ENCODE data around the gene ADAMTSL1. TPM values are rescaled to one million over a fixed set of nuclear protein-coding genes. Genes with fewer than 3 reads are reported as not detected.

The ADAMTSL1 gene
- total and polyA plus RNA-seq, 2 of the 8 experiments (the other 6 are each of a cell fraction or from before 2014, with no cell fraction given), result 0.84 to 1.1 TPM

DNA sequence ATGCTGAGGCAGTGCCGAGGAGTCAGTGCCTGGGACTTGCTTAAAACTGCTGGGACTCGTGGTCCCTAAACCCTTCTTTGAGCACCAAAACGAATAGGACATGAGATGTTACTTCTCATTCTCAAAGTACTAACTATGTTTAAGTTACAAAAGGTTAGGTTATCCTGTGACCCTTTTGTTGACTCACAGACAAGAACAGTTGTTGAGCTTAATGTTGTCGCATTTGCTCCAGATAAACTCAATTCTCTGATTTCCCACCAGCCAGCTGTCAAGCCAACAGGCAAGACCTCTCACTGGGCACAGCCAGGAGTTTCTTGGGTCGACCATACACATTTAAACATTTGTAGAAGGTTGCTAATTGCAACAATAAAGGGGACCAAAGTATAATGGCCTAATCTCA lies 249.4 kb downstream of the ADAMTSL1 start:
- no peak for TF ChIP-seq ASH2L (IDR thresholded peaks at IDR 0.05; ENCODE audit: low read length)
- no peak overlapping the region for H3K14ac ChIP-seq (ENCODE audit: insufficient read length)
- H2BK15ac ChIP-seq (ENCODE audit: low read length), result no peak overlapping the region
- H3K27ac ChIP-seq (ENCODE audit: low read depth, low read length), result no peak overlapping the region
- H4K20me1 ChIP-seq (replicated peaks in 1 of 2; ENCODE audit: control insufficient read depth in 1 of 2, insufficient read depth in 2 of 2, low read length in 2 of 2), result peaks cover 0 to 1% of the 10 kb centered on the region in 2 experiments
- ChIA-PET POLR2A (ENCODE audit: partially characterized antibody) (no interaction called here), CTCF (ENCODE audit: partially characterized antibody) (no interaction called here)
- H3K4me1 ChIP-seq (replicated peaks in 1 of 4; ENCODE audit: control insufficient read depth in 3 of 4, insufficient read depth in 4 of 4, low read length in 3 of 4), result no peaks in the 10 kb centered on the region
- no peak overlapping the region for H2AK5ac ChIP-seq (ENCODE audit: low read depth, low read length)
- no peak overlapping the region for H3K9ac ChIP-seq (replicated peaks in 1 of 4; ENCODE audit: extremely low read depth in 1 of 4, low read depth in 3 of 4, low read length in 3 of 4)
- H4K5ac ChIP-seq (ENCODE audit: insufficient read length, low read depth, low read length), result no peak overlapping the region
- no peak overlapping the region for H3K18ac ChIP-seq (ENCODE audit: extremely low read depth, low read length)
- no peak overlapping the region for H2BK20ac ChIP-seq (ENCODE audit: low read length)
- no peak overlapping the region for H3K4me2 ChIP-seq (ENCODE audit: insufficient read depth in 1 of 2, low read depth in 2 of 2, low read length in 2 of 2)
- no peaks in the 10 kb centered on the region for H3K79me2 ChIP-seq (ENCODE audit: control insufficient read depth in 1 of 2, insufficient read depth in 2 of 2, low read length in 2 of 2)
- no peak overlapping the region for H2BK12ac ChIP-seq (ENCODE audit: low read depth, low read length)
- DNase-seq (ENCODE audit: low read depth in 1 of 2, low spot score in 2 of 2) (no peak), FAIRE-seq (no peak)
- H2BK5ac ChIP-seq (ENCODE audit: low read depth, low read length), result no peak overlapping the region
- 82% methylated on average over 5 of the region's 5 CpGs; no CpG with 5 or more reads in 1 of the 2 experiments for WGBS, 2 experiments (ENCODE audit: extremely low coverage in 1 of 2, insufficient coverage in 1 of 2, insufficient read length in 1 of 2, insufficient replicate concordance in 2 of 2, low coverage in 1 of 2, low lambda C conversion rate in 2 of 2, missing lambda C conversion rate in 1 of 2)
- no peak overlapping the region for H4K8ac ChIP-seq (ENCODE audit: extremely low read depth, insufficient read depth, low read length)
- no peak overlapping the region for H4K91ac ChIP-seq (replicated peaks; ENCODE audit: insufficient read length, low read length)
- no peak overlapping the region for H2BK120ac ChIP-seq (replicated peaks; ENCODE audit: low read depth, low read length)
- H3K56ac ChIP-seq (replicated peaks; ENCODE audit: insufficient read length, low read depth, low read length), result no peak overlapping the region
- H3K4me3 ChIP-seq (ENCODE audit: extremely low read depth in 1 of 4, insufficient read depth in 2 of 4, low read depth in 3 of 4, low read length in 4 of 4), result no peak overlapping the region
- no peaks in the 10 kb centered on the region for H3K9me3 ChIP-seq (ENCODE audit: insufficient read depth in 2 of 2, low read depth in 1 of 2, low read length in 1 of 2)
- H3K27me3 ChIP-seq (replicated peaks in 1 of 4; ENCODE audit: control insufficient read depth in 3 of 4, extremely low read depth in 1 of 4, insufficient read depth in 3 of 4, low read length in 3 of 4), result no peaks in the 10 kb centered on the region
- H3K4ac ChIP-seq (replicated peaks; ENCODE audit: insufficient read length, low read depth, low read length), result no peak overlapping the region
- no peak overlapping the region for H3K23ac ChIP-seq (ENCODE audit: insufficient read length)
- H3K36me3 ChIP-seq (ENCODE audit: control insufficient read depth in 2 of 4, insufficient read depth in 4 of 4, low read length in 3 of 4), result no peaks in the 10 kb centered on the region
- no peak overlapping the region for H2AFZ ChIP-seq (ENCODE audit: low read length)
- no peaks in the 10 kb centered on the region for H3K23me2 ChIP-seq (ENCODE audit: low read depth, low read length)
- no peaks in the 10 kb centered on the region for H3K79me1 ChIP-seq (ENCODE audit: low read depth, low read length)

Data from H1 (cell line).